Mesendoderm (in vitro differentiated cells): ENCODE data around the gene SKI. TPM values are rescaled to one million over a fixed set of nuclear protein-coding genes. Genes with fewer than 3 reads are reported as not detected.

ENCODE experiments used
- DNase-seq: peaks from one replicate; pipeline ENCODE4 v3.0.0; 2013
- H2AK5ac ChIP-seq: 2 replicates; pipeline ENCODE4 v1.6.1; 2013; ENCODE audit warnings: low read length, inconsistent platforms
- H2BK120ac ChIP-seq: 2 replicates; pipeline ENCODE4 v1.6.1; 2013; ENCODE audit warnings: low read depth, mild to moderate bottlenecking, low read length, moderate library complexity, mixed read lengths
- H2BK15ac ChIP-seq: replicated peaks from 2 replicates; pipeline ENCODE4 v1.6.1; 2013; ENCODE audit warnings: low read depth, mild to moderate bottlenecking, moderate library complexity
- H2BK5ac ChIP-seq: 2 replicates; pipeline ENCODE4 v1.6.1; 2013; ENCODE audit warnings: low read length, inconsistent platforms
- H3K18ac ChIP-seq: 2 replicates; pipeline ENCODE4 v1.6.1; 2013; ENCODE audit warnings: mild to moderate bottlenecking, low read length, mixed read lengths
- H3K23ac ChIP-seq: one replicate; pipeline ENCODE4 v1.6.1; 2013; ENCODE audit warnings: low read length
- H3K27ac ChIP-seq: 2 replicates; pipeline ENCODE4 v1.5.1; 2013; ENCODE audit warnings: low read depth, mild to moderate bottlenecking, inconsistent platforms, low read length, moderate library complexity
- H3K27me3 ChIP-seq: 2 replicates; pipeline ENCODE4 v1.6.1; 2013; ENCODE audit warnings: low read length, control low read depth, mild to moderate bottlenecking, inconsistent platforms; ENCODE audit not compliant: insufficient read depth, poor library complexity
- H3K36me3 ChIP-seq: 2 replicates; pipeline ENCODE4 v1.6.1; 2013; ENCODE audit warnings: low read length, inconsistent platforms; ENCODE audit not compliant: control insufficient read depth, insufficient read depth
- H3K4ac ChIP-seq: one replicate; pipeline ENCODE4 v1.6.1; 2013; ENCODE audit warnings: low read depth, mild to moderate bottlenecking, low read length, moderate library complexity
- H3K4me1 ChIP-seq: 2 replicates; pipeline ENCODE4 v1.6.1; 2013; ENCODE audit warnings: low read depth, low read length, inconsistent platforms; ENCODE audit not compliant: control insufficient read depth
- H3K4me2 ChIP-seq: 2 replicates; pipeline ENCODE4 v1.6.1; 2013; ENCODE audit warnings: low read length
- H3K4me3 ChIP-seq: 2 replicates; pipeline ENCODE4 v1.5.1; 2013; ENCODE audit warnings: mild to moderate bottlenecking, low read length
- H3K56ac ChIP-seq: one replicate; pipeline ENCODE4 v1.6.1; 2013; ENCODE audit warnings: low read length
- H3K79me1 ChIP-seq: 2 replicates; pipeline ENCODE4 v1.6.1; 2013; ENCODE audit warnings: low read length, inconsistent platforms
- H3K79me2 ChIP-seq: 2 replicates; pipeline ENCODE4 v1.6.1; 2013; ENCODE audit warnings: mild to moderate bottlenecking, low read length; ENCODE audit not compliant: control insufficient read depth, insufficient read depth
- H3K9ac ChIP-seq: 2 replicates; pipeline ENCODE4 v1.6.1; 2013; ENCODE audit warnings: low read length, inconsistent platforms
- H4K5ac ChIP-seq: one replicate; pipeline ENCODE4 v1.6.1; 2013; ENCODE audit warnings: low read length
- H4K8ac ChIP-seq: one replicate; pipeline ENCODE4 v1.6.1; 2013; ENCODE audit warnings: low read depth, mild to moderate bottlenecking, control low read depth, low read length, moderate library complexity
- WGBS: extraction: QIAGEN DNeasy Blood & Tissue Kit; methylation state at CpG from one replicate; pipeline ENCODE4 v1.1.7; 2013; ENCODE audit warnings: low lambda C conversion rate, missing lambda C conversion rate; ENCODE audit not compliant: insufficient coverage; ENCODE audit errors: extremely low coverage; 5-methylcytosine and 5-hydroxymethylcytosine counted together
- polyA plus RNA-seq, 2 experiments: library from polyadenylated mRNA; stranded (reverse); fragments of 200-250 nt; gene quantifications; one replicate each; pipeline ENCODE4 v1.2.3, GENCODE V29; 2013

Gene SKI
- polyA plus RNA-seq (2013, experiment 1 of 2): 48.1 TPM
- polyA plus RNA-seq (2013, experiment 2 of 2): 51.1 TPM

DNA sequence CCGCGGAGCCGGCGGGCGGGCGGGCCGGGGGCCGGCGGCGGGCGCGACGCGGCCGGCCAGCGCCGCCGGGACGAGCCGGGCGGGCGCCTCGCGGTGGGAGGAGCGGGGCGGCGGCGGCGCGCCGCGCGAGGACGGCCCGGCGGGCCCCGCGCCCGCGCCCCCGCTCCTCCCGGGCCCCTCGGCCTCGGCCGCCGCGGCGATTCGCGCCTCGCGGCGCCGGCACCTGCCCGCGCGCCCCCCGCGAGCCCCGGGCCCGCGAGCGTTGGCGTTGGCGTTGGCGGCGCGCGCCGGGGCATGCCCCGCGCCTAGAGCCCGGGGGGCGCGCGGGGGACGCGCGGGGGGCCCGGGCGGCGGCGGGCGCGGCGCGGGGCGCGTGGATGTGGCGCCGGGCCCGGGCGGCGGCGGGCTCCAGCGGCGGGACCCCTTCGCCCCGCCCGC is at the start of gene SKI:
SKI (plus strand) TSS at position 163 of the 438 bp plus-strand sequence. CDS start 448 bp downstream, outside the sequence.
- Histone ChIP-seq H3K18ac (peak within 1 kb of the TSS; percentile 99), H3K4me3 (peak within 1 kb of the TSS; percentile 93), H3K56ac (peak within 1 kb of the TSS; percentile 98), H2BK120ac (peak within 1 kb of the TSS; percentile 54), H3K9ac (peak within 1 kb of the TSS; percentile 99), H3K79me1 (peaks cover 6% of the 10 kb centered on the region), H4K5ac (no peak within 1 kb of the TSS), H4K8ac (peak within 1 kb of the TSS; percentile 99), H3K4me1 (peaks cover 3% of the 10 kb centered on the region), H2AK5ac (peak within 1 kb of the TSS; percentile 45), H3K4me2 (peak within 1 kb of the TSS; percentile 96), H2BK5ac (peak within 1 kb of the TSS; percentile 88), H3K4ac (peak within 1 kb of the TSS; percentile 98), H3K27me3 (no peaks in the 10 kb centered on the region), H3K23ac (peak within 1 kb of the TSS; percentile 100), H3K27ac (peak within 1 kb of the TSS; percentile 99), H2BK15ac (no peak within 1 kb of the TSS), H3K36me3 (no peaks in the 10 kb centered on the region), H3K79me2 (peaks cover 46% of the 10 kb centered on the region)
- WGBS: no CpG with 5 or more reads among the region's 100 CpGs
- DNase-seq: no peak

GRCh38 chr1:2178875-2179274 is 49.2 kb upstream of the SKI start:
- Histone ChIP-seq H3K4ac (no peak overlapping the region), H3K79me1 (no peaks in the 10 kb centered on the region), H2BK120ac (no peak overlapping the region), H3K79me2 (no peaks in the 10 kb centered on the region), H3K23ac (no peak overlapping the region), H3K4me3 (no peak overlapping the region), H3K56ac (no peak overlapping the region), H3K9ac (no peak overlapping the region), H4K5ac (no peak overlapping the region), H3K27me3 (no peaks in the 10 kb centered on the region), H3K27ac (no peak overlapping the region), H2BK15ac (no peak overlapping the region), H2AK5ac (no peak overlapping the region), H3K18ac (no peak overlapping the region), H4K8ac (no peak overlapping the region), H3K36me3 (peaks cover 5% of the 10 kb centered on the region), H3K4me2 (no peak overlapping the region), H2BK5ac (no peak overlapping the region), H3K4me1 (no peaks in the 10 kb centered on the region)
- no CpG with 5 or more reads among the region's 16 CpGs for WGBS
- DNase-seq: no peak

GRCh38 chr1:2179283-2180013 is 48.7 kb upstream of the SKI start:
- Histone ChIP-seq H2BK15ac (no peak overlapping the region), H3K56ac (no peak overlapping the region), H3K4ac (no peak overlapping the region), H3K79me1 (no peaks in the 10 kb centered on the region), H3K27me3 (no peaks in the 10 kb centered on the region), H3K9ac (no peak overlapping the region), H3K4me3 (no peak overlapping the region), H4K5ac (no peak overlapping the region), H3K18ac (no peak overlapping the region), H3K4me1 (no peaks in the 10 kb centered on the region), H3K4me2 (no peak overlapping the region), H3K23ac (no peak overlapping the region), H3K79me2 (no peaks in the 10 kb centered on the region), H3K36me3 (peaks cover 5% of the 10 kb centered on the region), H2BK120ac (no peak overlapping the region), H3K27ac (no peak overlapping the region), H2AK5ac (no peak overlapping the region), H4K8ac (no peak overlapping the region), H2BK5ac (no peak overlapping the region)
- no CpG with 5 or more reads among the region's 28 CpGs for WGBS
- peak; percentile 26 for DNase-seq

- Histone ChIP-seq H2BK5ac (no peak overlapping the region), H3K56ac (no peak overlapping the region), H3K27ac (no peak overlapping the region), H2BK120ac (no peak overlapping the region), H2AK5ac (no peak overlapping the region), H4K5ac (no peak overlapping the region), H3K4me3 (no peak overlapping the region), H3K18ac (no peak overlapping the region), H3K79me2 (no peaks in the 10 kb centered on the region), H3K23ac (no peak overlapping the region), H4K8ac (no peak overlapping the region), H3K4me2 (no peak overlapping the region), H3K27me3 (no peaks in the 10 kb centered on the region), H3K79me1 (no peaks in the 10 kb centered on the region), H3K4ac (no peak overlapping the region), H3K9ac (no peak overlapping the region), H3K4me1 (no peaks in the 10 kb centered on the region), H2BK15ac (no peak overlapping the region), H3K36me3 (peaks cover 5% of the 10 kb centered on the region)
- no CpG with 5 or more reads among the region's 58 CpGs for WGBS
- DNase-seq: no peak
Measured at GRCh38 chr1:2180297-2181245, 47.5 kb upstream of the SKI start.

DNA sequence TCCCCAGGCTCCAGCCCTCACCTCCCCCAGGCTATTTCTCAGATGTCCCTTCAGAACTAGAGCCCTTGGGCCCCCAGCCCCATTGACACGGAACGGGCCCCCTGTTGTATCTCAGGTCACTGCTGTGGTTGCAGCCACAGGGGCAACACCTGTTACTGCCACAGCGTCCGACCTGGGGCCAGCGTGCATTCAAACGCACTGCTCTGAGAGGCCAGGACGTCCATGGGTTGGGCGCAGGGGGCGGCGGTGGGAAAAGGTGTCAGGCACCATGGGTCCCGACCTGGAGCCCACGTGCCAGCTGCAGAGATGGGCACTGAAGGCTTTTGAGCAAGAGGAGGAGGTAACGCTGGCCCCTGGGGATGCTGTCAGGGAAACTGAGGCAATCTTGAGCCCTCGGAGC is 46.8 kb upstream of the SKI start:
- Histone ChIP-seq H3K56ac (no peak overlapping the region), H3K9ac (no peak overlapping the region), H3K79me1 (no peaks in the 10 kb centered on the region), H3K36me3 (peaks cover 5% of the 10 kb centered on the region), H3K18ac (no peak overlapping the region), H2BK15ac (no peak overlapping the region), H3K23ac (no peak overlapping the region), H3K27ac (no peak overlapping the region), H4K8ac (no peak overlapping the region), H2BK5ac (no peak overlapping the region), H3K4me2 (no peak overlapping the region), H3K4me1 (no peaks in the 10 kb centered on the region), H3K4me3 (no peak overlapping the region), H2AK5ac (no peak overlapping the region), H2BK120ac (no peak overlapping the region), H3K79me2 (no peaks in the 10 kb centered on the region), H3K27me3 (no peaks in the 10 kb centered on the region), H3K4ac (no peak overlapping the region), H4K5ac (no peak overlapping the region)
- no peak for DNase-seq
- no CpG with 5 or more reads among the region's 14 CpGs for WGBS
